Ishikawa (cell line): ENCODE results near the gene MYO5C.

Experiments
- MAX ChIP-seq: IDR thresholded peaks from 2 replicates; pipeline ENCODE4 v1.6.1; 2012
- REST ChIP-seq: IDR thresholded peaks from 2 replicates; pipeline ENCODE4 v1.6.1; 2012; ENCODE audit warnings: low read depth, mild to moderate bottlenecking

GRCh38 chr15:52164631-52165265, 130.9 kb downstream of the MYO5C start:
- TF ChIP-seq MAX: no peak
- no peak for TF ChIP-seq REST
